SK-N-SH (cell line): ENCODE measurements around the gene ZNF189. TPM values are rescaled to one million over a fixed set of nuclear protein-coding genes. Genes with fewer than 3 reads are reported as not detected.

Experiments used
- CTCF ChIA-PET: fragments of 300-600, 350-600 bp; formaldehyde crosslinking; extraction: SDS; loops from one replicate; lab custom pipeline; 2021; lab: Yijun Ruan, JAX
- POLR2A ChIA-PET: fragments of 350-600 bp; sonication (Branson Sonifier 250); formaldehyde crosslinking; extraction: SDS; loops from one replicate; lab custom pipeline; 2020; ENCODE audit warnings: antibody characterized with exemption, inconsistent platforms; lab: Yijun Ruan, JAX
- DNase-seq: peaks from one replicate; pipeline ENCODE4 v3.0.0; 2012
- H2AFZ ChIP-seq: fragments of 200-600 bp; sonication (generic); 2 replicates; pipeline ENCODE4 v1.8.1; 2016; ENCODE audit warnings: antibody characterized with exemption, mild to moderate bottlenecking, low read depth
- H3F3A ChIP-seq: fragments of 200-600 bp; sonication (generic); replicated peaks from 2 replicates; pipeline ENCODE3; 2016; ENCODE audit warnings: antibody characterized with exemption, mild to moderate bottlenecking; ENCODE audit not compliant: insufficient read depth
- H3K27ac ChIP-seq, 2 experiments: fragments of 200-500 bp in 1 of 2; fragments of 200-600 bp in 1 of 2; sonication (Bioruptor generic) in 1 of 2; sonication (generic), shearing (Covaris generic) in 1 of 2; 2 replicates each; pipeline versions ENCODE4 v1.5.1 to v1.6.1; 2014 to 2016; ENCODE audit warnings: low read depth in 2 of 2, inconsistent platforms in 1 of 2, low read length in 1 of 2, mild to moderate bottlenecking in 1 of 2, mixed read lengths in 1 of 2
- H3K27me3 ChIP-seq: fragments of 200-600 bp; sonication (generic), shearing (Covaris generic); 2 replicates; pipeline ENCODE4 v1.6.1; 2016; ENCODE audit warnings: mixed run types; ENCODE audit not compliant: insufficient read depth
- H3K36me3 ChIP-seq, 2 experiments: fragments of 200-500 bp in 1 of 2; fragments of 200-600 bp in 1 of 2; sonication (Bioruptor generic) in 1 of 2; sonication (generic) in 1 of 2; replicated peaks in 1 of 2; 2 replicates each; pipeline versions ENCODE3 to v1.5.1; 2014 to 2016; ENCODE audit warnings: low read length in 1 of 2, mild to moderate bottlenecking in 1 of 2; ENCODE audit not compliant: insufficient read depth in 2 of 2, control insufficient read depth in 1 of 2
- H3K4me1 ChIP-seq, 2 experiments: fragments of 200-500 bp in 1 of 2; fragments of 200-600 bp in 1 of 2; sonication (Bioruptor generic) in 1 of 2; sonication (generic), shearing (Covaris generic) in 1 of 2; 2 replicates each; pipeline versions ENCODE4 v1.5.1 to v1.6.1; 2014 to 2016; ENCODE audit warnings: low read depth in 1 of 2, low read length in 1 of 2, mixed run types in 1 of 2; ENCODE audit not compliant: insufficient read depth in 2 of 2, control insufficient read depth in 1 of 2
- H3K4me2 ChIP-seq: fragments of 200-600 bp; sonication (generic), shearing (Covaris generic); 2 replicates; pipeline ENCODE4 v1.6.1; 2017; ENCODE audit warnings: mixed run types
- H3K4me3 ChIP-seq, 2 experiments: fragments of 200-500 bp in 1 of 2; fragments of 200-600 bp in 1 of 2; sonication (Bioruptor generic) in 1 of 2; sonication (generic), shearing (Covaris generic) in 1 of 2; 2 replicates each; pipeline versions ENCODE4 v1.5.1 to v1.8.1; 2014 to 2016; ENCODE audit warnings: low read depth in 2 of 2, inconsistent platforms in 1 of 2, low read length in 1 of 2, mild to moderate bottlenecking in 1 of 2, mixed read lengths in 1 of 2, moderate library complexity in 1 of 2
- H3K79me2 ChIP-seq: fragments of 200-600 bp; sonication (generic); 2 replicates; pipeline ENCODE4 v1.8.1; 2017; ENCODE audit warnings: mild to moderate bottlenecking; ENCODE audit not compliant: insufficient read depth
- H3K9ac ChIP-seq: fragments of 200-600 bp; sonication (generic); 2 replicates; pipeline ENCODE4 v1.6.1; 2017; ENCODE audit warnings: mixed run types
- H3K9me2 ChIP-seq: fragments of 200-600 bp; sonication (generic); 2 replicates; pipeline ENCODE4 v1.6.1; 2017; ENCODE audit warnings: mixed run types
- H3K9me3 ChIP-seq: fragments of 200-600 bp; sonication (generic); 2 replicates; pipeline ENCODE4 v1.6.1; 2017; ENCODE audit warnings: mixed run types, mild to moderate bottlenecking, moderate library complexity
- H4K20me1 ChIP-seq: fragments of 200-600 bp; sonication (generic); 2 replicates; pipeline ENCODE4 v1.6.1; 2017; ENCODE audit warnings: mild to moderate bottlenecking, mixed run types; ENCODE audit not compliant: insufficient read depth
- ELF1 ChIP-seq: IDR thresholded peaks from 2 replicates; pipeline ENCODE4 v1.4.0; 2012
- EP300 ChIP-seq, 2 experiments: IDR thresholded peaks; 2 replicates each; pipeline versions ENCODE4 v1.4.0 to v1.6.1; 2012; ENCODE audit warnings: borderline replicate concordance in 1 of 2, low read depth in 1 of 2, low read length in 1 of 2
- FOSL2 ChIP-seq: IDR thresholded peaks from 2 replicates; pipeline ENCODE4 v1.4.0; 2012; ENCODE audit warnings: low read depth, mild to moderate bottlenecking, moderate library complexity, borderline replicate concordance
- FOXM1 ChIP-seq: IDR thresholded peaks from 2 replicates; pipeline ENCODE4 v1.4.0; 2012; ENCODE audit warnings: low read depth, mild to moderate bottlenecking
- JUND ChIP-seq: IDR thresholded peaks from 2 replicates; pipeline ENCODE4 v1.4.0; 2012
- RAD21 ChIP-seq: IDR thresholded peaks from 2 replicates; pipeline ENCODE4 v1.6.1; 2012; ENCODE audit warnings: mild to moderate bottlenecking, low read length
- RCOR1 ChIP-seq: fragments of 150-350 bp; IDR thresholded peaks from 2 replicates; pipeline ENCODE4 v1.6.1; 2017; ENCODE audit warnings: antibody characterized with exemption, low read length
- RFX5 ChIP-seq: IDR thresholded peaks from 2 replicates; pipeline ENCODE4 v1.6.1; 2012; ENCODE audit warnings: mild to moderate bottlenecking, improper control_type of control experiment, low read length
- RXRA ChIP-seq: IDR thresholded peaks from 2 replicates; pipeline ENCODE4 v1.4.0; 2012; ENCODE audit warnings: low read depth, mild to moderate bottlenecking, borderline replicate concordance
- SIN3A ChIP-seq: IDR thresholded peaks from 2 replicates; pipeline ENCODE4 v1.6.1; 2012; ENCODE audit warnings: low read depth, mild to moderate bottlenecking, low read length, moderate library complexity, borderline replicate concordance
- SMC3 ChIP-seq: IDR thresholded peaks from 2 replicates; pipeline ENCODE4 v1.6.1; 2012; ENCODE audit warnings: low read depth, low read length, improper control_type of control experiment
- TAF1 ChIP-seq: IDR thresholded peaks from 2 replicates; pipeline ENCODE4 v1.6.1; 2012; ENCODE audit warnings: low read depth, mild to moderate bottlenecking, low read length, moderate library complexity, borderline replicate concordance
- TCF12 ChIP-seq: IDR thresholded peaks from 2 replicates; pipeline ENCODE4 v1.4.0; 2012
- WGBS: methylation state at CpG from one replicate; pipeline ENCODE4 v1.1.6; 2017; ENCODE audit warnings: low lambda C conversion rate; 5-methylcytosine and 5-hydroxymethylcytosine counted together
- polyA plus RNA-seq, 3 experiments: library from polyadenylated mRNA; depleted of rRNA; stranded (reverse); fragments of >200 nt; gene quantifications; 2 replicates each; pipeline ENCODE4 v1.2.3, GENCODE V29; 2012
- TF ChIP-seq, protein P1 (sequence below): fragments of 150-350 bp; IDR thresholded peaks from 2 replicates; pipeline ENCODE4 v1.6.1; 2016; ENCODE audit warnings: mild to moderate bottlenecking, low read depth, low read length

Gene ZNF189
- polyA plus RNA-seq, 1 of the 3 experiments (the other 2 are of a cell fraction), result 2.9 TPM

DNA sequence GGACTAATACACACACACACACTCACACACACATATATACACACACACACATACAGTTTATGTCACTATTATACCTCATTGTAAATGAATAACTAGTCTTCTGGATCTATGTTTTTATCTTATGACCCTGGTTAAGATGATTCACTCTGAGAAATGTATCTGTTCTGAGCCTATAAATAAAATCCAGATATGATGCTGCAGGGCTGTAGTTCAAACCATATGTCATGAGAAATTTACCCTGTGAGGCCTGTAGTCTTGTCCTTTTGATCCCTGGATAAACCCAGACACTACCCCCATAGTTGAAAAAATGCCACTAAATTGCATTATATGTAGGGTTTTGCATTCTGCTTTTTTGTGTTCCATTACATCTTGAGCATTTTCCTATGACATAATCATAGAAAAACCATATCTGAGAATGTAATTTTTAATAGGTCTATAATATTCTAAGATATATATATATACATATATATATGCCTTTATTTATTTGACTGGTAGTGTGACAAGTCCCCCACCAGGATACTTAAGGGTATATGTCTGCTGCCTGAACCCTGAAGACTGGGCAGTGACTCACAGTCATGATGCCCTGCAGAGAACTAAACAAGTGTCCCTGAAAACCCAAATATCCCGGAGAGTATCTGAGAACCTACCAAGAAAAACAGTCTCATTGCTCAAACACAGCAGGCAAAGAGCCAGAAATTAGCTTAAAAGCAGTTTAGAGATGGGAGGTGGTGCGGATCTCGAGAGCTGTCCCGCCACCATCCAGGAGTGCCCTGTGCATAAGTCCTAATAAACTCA is 55.3 kb downstream of the ZNF189 start:
- no peaks in the 10 kb centered on the region for H3K9me3 ChIP-seq
- peaks cover 0 to 2% of the 10 kb centered on the region in 2 experiments; a peak in 1 of 4 replicates for H3K4me1 ChIP-seq
- no peaks in the 10 kb centered on the region for H3K79me2 ChIP-seq
- TF ChIP-seq TCF12 (peak; percentile 45; the same call in 1 of the 2 replicates), FOSL2 (0 out of 2 replicates have a peak, but pooled peaks have one; percentile 5), SIN3A (no peak)
- no peak overlapping the region for H3K9ac ChIP-seq
- ChIA-PET CTCF (interaction anchor here (10.6 kb wide), 1 partner anchor 74 kb away, joined by 363 read pairs; the partner anchor contains the start of gene RNF20), POLR2A (no interaction called here)
- H4K20me1 ChIP-seq, result no peaks in the 10 kb centered on the region
- H3K27me3 ChIP-seq, result no peaks in the 10 kb centered on the region
- H3K27ac ChIP-seq, result peak overlapping the region in 1 of 2 experiments; percentile 37; a peak in 1 of 4 replicates
- H3F3A ChIP-seq, result peaks cover 5% of the 10 kb centered on the region
- no peak overlapping the region for H3K4me2 ChIP-seq
- H2AFZ ChIP-seq, result no peak overlapping the region
- H3K36me3 ChIP-seq, result no peaks in the 10 kb centered on the region
- DNase-seq, result no peak
- H3K4me3 ChIP-seq, result no peak overlapping the region
- H3K9me2 ChIP-seq, result no peaks in the 10 kb centered on the region
- 62% methylated on average over 4 of the region's 4 CpGs for WGBS

DNA sequence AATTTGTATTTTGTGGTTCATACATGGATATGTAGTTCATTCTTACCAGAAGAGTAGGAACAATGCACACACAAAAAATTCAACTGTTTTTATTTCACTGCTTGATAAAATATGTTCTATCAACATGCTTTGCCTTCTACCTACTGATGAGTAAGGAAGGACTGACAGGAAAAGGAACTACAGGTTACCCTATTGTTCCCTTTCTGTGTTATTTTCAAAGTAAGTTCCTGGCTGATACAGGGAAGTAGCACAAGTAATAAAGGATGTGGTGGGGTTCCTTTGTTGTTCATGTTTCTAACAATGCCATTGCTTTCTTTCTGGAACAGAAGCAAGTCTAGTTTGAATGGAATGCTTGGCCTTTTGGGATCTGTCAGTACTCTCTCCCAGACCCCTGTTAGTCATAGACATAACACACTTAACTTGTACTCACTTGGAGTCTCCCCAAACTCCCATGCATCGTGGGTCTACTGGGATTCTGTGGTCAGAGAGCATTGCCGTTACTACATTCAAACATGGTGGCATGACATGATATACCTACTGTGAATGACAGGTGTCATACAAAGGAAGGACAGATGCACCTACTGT is 57.1 kb downstream of the ZNF189 start:
- DNase-seq, result no peak
- Histone ChIP-seq H3K9ac (no peak overlapping the region), H3F3A (no peaks in the 10 kb centered on the region), H3K4me3 (no peak overlapping the region), H3K4me2 (no peak overlapping the region), H3K36me3 (no peaks in the 10 kb centered on the region), H3K79me2 (no peaks in the 10 kb centered on the region), H3K9me2 (no peaks in the 10 kb centered on the region), H3K9me3 (no peaks in the 10 kb centered on the region), H3K27ac (peak overlapping the region in 1 of 2 experiments; percentile 27; a peak in 1 of 4 replicates), H2AFZ (no peak overlapping the region; the same call in 1 of the 2 replicates), H3K27me3 (no peaks in the 10 kb centered on the region), H3K4me1 (no peaks in the 10 kb centered on the region), H4K20me1 (no peaks in the 10 kb centered on the region)
- CTCF ChIA-PET, result interaction anchor here (6.0 to 10.6 kb wide), 3 partner anchors 15 to 72 kb away, joined by 97 to 363 read pairs (median 135); partner anchors contain the start of gene RNF20
- WGBS, result 50% methylated on average over 2 of the region's 2 CpGs
- no peak for TF ChIP-seq SMC3
- TF ChIP-seq RXRA, result no peak
- no peak for TF ChIP-seq RFX5
- no peak for TF ChIP-seq ELF1
- no peak for TF ChIP-seq EP300 (IDR thresholded peaks at IDR 0.05; ENCODE audit: borderline replicate concordance in 1 of 2, low read depth in 1 of 2, low read length in 1 of 2)
- TF ChIP-seq TAF1, result no peak
- TF ChIP-seq RCOR1, result no peak
- no peak for TF ChIP-seq TCF12
- TF ChIP-seq RAD21, result no peak
- no peak for TF ChIP-seq FOXM1
- TF ChIP-seq JUND, result no peak
- no peak for TF ChIP-seq SIN3A
- TF ChIP-seq, protein P1, sequence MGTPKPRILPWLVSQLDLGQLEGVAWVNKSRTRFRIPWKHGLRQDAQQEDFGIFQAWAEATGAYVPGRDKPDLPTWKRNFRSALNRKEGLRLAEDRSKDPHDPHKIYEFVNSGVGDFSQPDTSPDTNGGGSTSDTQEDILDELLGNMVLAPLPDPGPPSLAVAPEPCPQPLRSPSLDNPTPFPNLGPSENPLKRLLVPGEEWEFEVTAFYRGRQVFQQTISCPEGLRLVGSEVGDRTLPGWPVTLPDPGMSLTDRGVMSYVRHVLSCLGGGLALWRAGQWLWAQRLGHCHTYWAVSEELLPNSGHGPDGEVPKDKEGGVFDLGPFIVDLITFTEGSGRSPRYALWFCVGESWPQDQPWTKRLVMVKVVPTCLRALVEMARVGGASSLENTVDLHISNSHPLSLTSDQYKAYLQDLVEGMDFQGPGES, result no peak
- POLR2A ChIA-PET, result no interaction called here
